Frontal cortex (tissue), 4 donors: ENCODE data around the gene OR8U1. TPM values are rescaled to one million over a fixed set of nuclear protein-coding genes. Genes with fewer than 3 reads are reported as not detected.
"Not testable (repeated sequence)": the region's sequence is repeated elsewhere in the genome, so short reads cannot be mapped to it uniquely, and the experiment has no call there.

ENCODE experiments used
- DNase-seq, 2 donors: peaks; one replicate each; pipeline ENCODE4 v3.0.0; 2012; ENCODE audit warnings: low spot score in 2 of 2
- FAIRE-seq: peaks from 2 replicates; lab custom pipeline; 2012; peaks lifted over from hg19 to GRCh38; lab: Jason Lieb, UNC
- total RNA-seq: library from RNA; depleted of rRNA; stranded (reverse); fragments of >200 nt; gene quantifications from one replicate; pipeline ENCODE4 v1.2.3, GENCODE V29; 2014
- donor health status: control.
- donor health status: control.
- donor health status: control.

Gene OR8U1
- total RNA-seq = not detected

GRCh38 chr11:56375324-56375723 lies at the start of gene OR8U1:
Gene OR8U1, plus strand, starts transcription at chr11:56375624. Its CDS starts 0 bp downstream, at chr11:56375624.
- DNase-seq (no peak), FAIRE-seq (peak; percentile 52)

GRCh38 chr11:56331861-56332491 lies 43.4 kb upstream of the OR8U1 start:
- DNase-seq = no peak
- no peak for FAIRE-seq

- no peak for FAIRE-seq
- DNase-seq = no peak
Measured at GRCh38 chr11:56333156-56333555, 42.3 kb upstream of the OR8U1 start.

GRCh38 chr11:56340289-56340688 lies 35.1 kb upstream of the OR8U1 start:
- FAIRE-seq (no peak), DNase-seq (no peak)

GRCh38 chr11:56345739-56346138 lies 29.7 kb upstream of the OR8U1 start, which contains the start of gene OR8K1:
Gene OR8K1, plus strand, starts transcription at chr11:56346039. Its CDS starts 0 bp downstream, at chr11:56346039.
- FAIRE-seq = no peak
- DNase-seq = no peak

- no peak for FAIRE-seq
Measured at GRCh38 chr11:56353991-56354390, 21.4 kb upstream of the OR8U1 start, which contains the start of gene OR8J1. Gene OR8J1, plus strand, starts transcription at chr11:56354291. Its CDS starts 5,956 bp downstream, at chr11:56360247.

GRCh38 chr11:56380120-56380519 lies 4.7 kb downstream of the OR8U1 start:
- FAIRE-seq (no peak), DNase-seq (no peak)

More at GRCh38 chr11:56353991-56354390, 21.4 kb upstream of the OR8U1 start, which contains the start of gene OR8J1:
- no peak for DNase-seq

- DNase-seq (no peak), FAIRE-seq (no peak)
Measured at GRCh38 chr11:56394381-56394780, 19.0 kb downstream of the OR8U1 start.

- no peak for DNase-seq
- FAIRE-seq = no peak
Measured at GRCh38 chr11:56396047-56396446, 20.6 kb downstream of the OR8U1 start.

- DNase-seq, FAIRE-seq: not testable (repeated sequence)
Measured at GRCh38 chr11:56401858-56402461, 26.5 kb downstream of the OR8U1 start.

GRCh38 chr11:56404393-56404792 lies 29.0 kb downstream of the OR8U1 start:
- DNase-seq = no peak
- FAIRE-seq = no peak

- FAIRE-seq = no peak
- no peak for DNase-seq
Measured at GRCh38 chr11:56410801-56411200, 35.4 kb downstream of the OR8U1 start.

GRCh38 chr11:56412396-56412795 lies 37.0 kb downstream of the OR8U1 start, which contains the start of gene OR5AL1:
Gene OR5AL1, plus strand, starts transcription at chr11:56412696.
- no peak for DNase-seq
- no peak for FAIRE-seq

Other genes starting within 250 kb of the OR8U1 start
- gene OR8J3, start 235.4 kb upstream of the OR8U1 start, total RNA-seq = not detected
- not detected for gene OR8K5, start 215.3 kb upstream of the OR8U1 start, total RNA-seq
- not detected for gene OR5J2, start 199.0 kb upstream of the OR8U1 start, total RNA-seq
- gene OR5T2, start 141.4 kb upstream of the OR8U1 start, total RNA-seq = not detected
- gene OR5T3, start 123.4 kb upstream of the OR8U1 start, total RNA-seq = not detected
- gene OR5T1, start 101.5 kb upstream of the OR8U1 start, total RNA-seq = not detected
- not detected for gene OR8H1, start 83.4 kb upstream of the OR8U1 start, total RNA-seq
- gene OR8K3, start 60.5 kb upstream of the OR8U1 start, total RNA-seq = not detected
- gene OR8K1, start 29.6 kb upstream of the OR8U1 start, total RNA-seq = not detected
- gene OR8J1, start 21.3 kb upstream of the OR8U1 start, total RNA-seq = not detected
- gene OR5AL1, start 37.1 kb downstream of the OR8U1 start, total RNA-seq = not detected
- not detected for gene OR5M3, start 97.7 kb downstream of the OR8U1 start, total RNA-seq
- gene OR5M8, start 115.7 kb downstream of the OR8U1 start, total RNA-seq = 0.41 TPM
- not detected for gene OR5M11, start 167.6 kb downstream of the OR8U1 start, total RNA-seq
- gene OR5M10, start 202.1 kb downstream of the OR8U1 start, total RNA-seq = not detected
- gene OR5M1, start 239.2 kb downstream of the OR8U1 start, total RNA-seq = not detected